HTERT RPE-1 (cell line): ENCODE results near the gene TNRC18.

Source experiments
- in situ Hi-C: fragments of 300-500 bp; cut with MboI; formaldehyde crosslinking; loops from 4 replicates; pipeline ENCODE4 v1.14.3; 2020; ENCODE audit warnings: low sequenced_read_pairs

TNRC18 gene

DNA sequence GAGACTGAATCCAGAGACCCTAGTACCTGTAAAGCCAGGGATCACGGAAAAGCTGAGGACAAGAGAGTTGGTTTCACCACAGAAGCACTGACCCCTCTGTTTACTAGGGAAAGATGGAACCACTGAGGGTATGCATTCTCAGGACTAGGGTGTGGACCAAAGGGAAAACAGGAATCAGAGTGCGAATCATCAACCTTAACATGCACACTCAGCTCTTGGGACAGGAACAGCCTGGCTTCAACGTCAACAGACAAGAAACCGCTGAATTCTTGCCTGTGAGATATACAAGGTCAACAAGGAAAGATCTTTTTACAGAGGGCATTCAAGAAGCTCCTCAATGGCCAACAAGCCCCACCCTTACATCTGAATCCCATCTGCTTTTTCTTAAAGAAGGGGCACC is 14.9 kb downstream of the TNRC18 start:
- in situ Hi-C loops = no loop called here

DNA sequence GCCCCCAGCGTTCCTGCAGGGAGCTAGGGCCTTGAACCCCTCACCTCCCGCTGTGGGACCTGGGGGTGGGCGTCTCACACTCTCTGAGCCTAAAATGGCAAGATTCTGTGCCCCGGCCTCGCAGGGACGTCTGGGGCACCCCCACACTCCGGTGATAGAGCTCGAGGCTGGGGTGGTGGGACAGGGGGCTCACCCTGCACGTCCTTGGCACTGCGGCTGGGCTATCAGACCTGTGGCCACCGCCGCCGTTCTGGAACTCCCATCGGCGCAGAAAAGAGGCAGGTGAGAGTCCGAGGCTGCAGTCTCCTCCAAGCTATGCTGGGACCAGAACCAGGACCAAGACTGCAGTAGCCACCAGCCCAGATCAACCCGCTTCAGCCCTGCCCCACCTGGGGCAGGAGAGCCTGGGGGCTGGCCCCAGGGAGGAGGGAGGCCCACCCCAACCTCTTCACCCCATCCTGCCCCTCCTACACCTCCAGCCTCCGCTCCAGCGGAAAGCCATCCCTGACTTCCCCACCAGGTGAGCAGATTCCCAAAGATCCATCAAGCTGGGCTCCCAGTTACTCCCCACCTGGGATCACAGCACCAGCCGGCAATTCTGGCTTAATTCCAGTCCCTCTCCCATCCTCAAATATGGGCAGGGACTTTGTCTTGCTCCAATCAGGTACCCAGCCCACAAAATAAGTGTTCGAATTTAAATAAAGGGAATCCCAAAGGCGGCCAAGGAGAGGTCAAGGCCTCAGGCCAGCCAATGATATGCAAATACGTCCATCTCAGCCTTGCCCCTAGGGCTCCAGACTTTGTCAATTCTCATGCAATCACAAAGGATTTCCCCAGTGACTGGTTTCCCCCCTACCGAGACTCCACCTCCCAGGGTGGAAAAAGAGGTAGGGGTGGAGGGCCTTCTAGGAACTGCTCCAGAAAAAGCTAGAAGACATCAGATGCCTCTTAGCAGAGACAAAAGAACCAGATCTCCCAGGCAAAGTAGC is 16.4 kb downstream of the TNRC18 start:
- in situ Hi-C loops = no loop called here

DNA sequence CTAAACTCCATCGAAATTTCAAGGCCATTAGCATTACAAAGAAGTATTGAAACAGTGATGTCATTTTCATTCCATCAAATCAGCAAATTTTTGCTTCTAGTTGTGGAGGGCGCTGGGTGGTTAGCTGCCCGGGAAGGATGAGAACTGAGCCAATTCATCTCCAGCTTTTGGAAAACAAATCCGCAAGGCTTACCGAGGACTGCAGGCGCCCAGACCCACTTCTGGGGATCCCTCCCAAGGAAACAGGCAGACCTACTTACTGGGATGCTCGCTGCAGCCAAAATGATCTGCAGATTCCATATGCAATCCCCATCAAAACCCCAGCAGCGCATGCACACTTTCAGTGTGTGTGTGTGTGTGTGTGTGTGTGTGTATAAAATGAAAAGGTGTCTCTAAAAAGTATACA is 19.2 kb downstream of the TNRC18 start:
- in situ Hi-C loops = no loop called here

DNA sequence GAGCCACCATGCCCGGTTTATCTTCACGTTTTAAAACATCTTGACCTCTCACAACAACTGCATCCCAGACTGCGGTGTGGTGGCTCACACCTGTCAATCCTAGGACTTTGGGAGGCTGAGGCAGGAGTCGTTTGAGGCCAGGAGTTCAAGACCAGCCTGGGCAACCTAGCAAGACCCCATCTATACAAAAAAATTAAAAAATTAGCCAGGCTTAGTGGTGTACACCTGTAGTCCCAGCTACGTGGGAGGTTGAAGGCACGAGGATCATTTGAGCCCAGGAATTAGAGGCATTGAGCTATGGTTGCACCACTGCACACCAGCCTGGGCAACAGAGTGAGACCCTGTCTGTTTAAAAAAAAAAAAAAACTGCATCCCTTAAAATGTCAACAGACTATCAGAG is 20.2 kb downstream of the TNRC18 start:
- in situ Hi-C loops = no loop called here

DNA sequence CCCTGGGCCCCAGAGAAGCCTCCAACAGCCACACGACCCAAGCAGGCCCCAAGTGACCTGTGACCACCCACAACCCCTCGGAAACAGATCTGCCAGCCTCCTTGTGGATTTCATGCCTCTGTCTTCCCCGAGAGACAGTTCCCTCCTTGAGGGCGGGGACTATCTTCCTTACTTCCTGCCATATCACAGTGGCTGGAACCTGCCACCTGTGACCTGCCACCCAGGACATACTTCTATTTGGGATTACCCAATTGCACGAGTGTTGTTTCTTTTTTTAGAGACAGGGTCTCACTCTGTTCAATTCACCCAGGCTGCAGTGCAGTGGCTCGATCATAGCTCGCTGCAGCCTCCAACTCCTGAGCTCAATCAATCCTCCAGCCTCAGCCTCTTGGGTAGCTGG is 25.9 kb downstream of the TNRC18 start:
- in situ Hi-C loops = no loop called here

DNA sequence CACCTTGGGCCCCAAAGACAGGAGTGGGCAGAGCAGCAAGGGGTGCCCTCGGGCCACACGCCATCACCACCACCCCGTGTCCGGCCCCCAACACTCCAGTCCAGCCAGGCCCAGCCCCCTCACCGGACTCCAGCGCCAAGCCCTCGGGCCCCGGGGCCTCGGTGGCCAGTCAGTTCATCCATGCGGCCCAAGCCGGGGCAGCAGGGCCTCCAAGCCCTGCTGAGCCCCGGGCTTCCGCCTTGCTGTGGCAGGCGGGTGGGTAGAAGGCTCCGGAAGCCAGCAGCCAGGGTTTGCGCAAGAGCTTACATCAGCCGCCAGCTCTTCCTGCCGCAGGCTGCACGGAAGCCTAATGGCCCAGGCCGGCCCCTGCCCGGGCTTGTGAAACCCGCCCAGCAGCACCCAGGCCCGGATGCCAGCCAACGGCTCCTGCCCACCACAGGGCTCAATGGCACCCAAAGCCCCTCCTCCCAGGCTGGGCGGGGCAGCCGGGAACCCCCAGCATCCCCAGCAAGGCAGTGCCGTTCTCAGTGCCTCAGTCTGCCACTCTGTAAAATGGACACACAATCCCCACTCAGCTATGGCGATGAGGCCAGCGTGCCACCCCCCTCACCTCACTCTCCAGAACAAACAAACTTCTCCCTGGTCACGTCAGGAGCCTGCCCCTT is 26.5 kb downstream of the TNRC18 start:
- in situ Hi-C loops = no loop called here

DNA sequence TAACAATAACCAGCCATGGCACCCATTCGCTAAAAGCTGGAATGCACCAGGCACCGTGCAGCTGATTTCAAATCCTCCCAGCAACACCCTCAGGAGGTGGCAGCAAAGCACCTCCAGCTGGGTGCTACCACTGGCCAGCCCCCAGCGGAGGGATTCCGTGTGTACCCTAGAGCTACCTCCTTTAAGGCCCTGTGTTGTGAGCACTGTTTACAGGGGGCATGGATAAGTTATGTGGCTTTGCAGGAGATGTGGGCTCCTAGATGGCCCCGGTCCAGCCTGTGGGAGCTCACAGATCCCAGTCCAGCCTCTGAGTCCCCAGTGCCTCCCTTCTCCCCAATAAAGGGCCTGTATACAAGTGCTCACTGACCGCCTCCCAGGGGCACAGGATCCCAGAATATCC is 27.1 kb downstream of the TNRC18 start:
- in situ Hi-C loops = no loop called here

DNA sequence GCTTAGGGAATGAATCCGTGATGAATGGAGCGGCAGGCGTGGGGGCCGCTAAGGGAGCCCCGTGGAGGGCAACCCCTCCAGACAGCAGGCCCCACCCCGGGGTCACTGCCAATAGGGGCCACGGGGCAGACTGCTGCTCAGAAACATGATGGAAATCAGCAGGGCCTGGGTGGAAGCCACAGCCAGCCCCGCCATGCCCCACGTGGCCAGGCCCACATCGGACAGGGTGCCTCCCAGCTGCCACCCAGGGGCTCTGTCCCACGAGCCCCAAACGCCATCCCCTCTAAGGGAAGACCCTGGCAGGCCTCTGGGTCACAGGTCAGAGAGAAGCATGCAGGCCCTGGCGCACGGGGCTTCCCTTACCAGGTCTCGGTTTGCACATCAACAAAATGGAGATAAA is 28.4 kb downstream of the TNRC18 start:
- in situ Hi-C loops = no loop called here

DNA sequence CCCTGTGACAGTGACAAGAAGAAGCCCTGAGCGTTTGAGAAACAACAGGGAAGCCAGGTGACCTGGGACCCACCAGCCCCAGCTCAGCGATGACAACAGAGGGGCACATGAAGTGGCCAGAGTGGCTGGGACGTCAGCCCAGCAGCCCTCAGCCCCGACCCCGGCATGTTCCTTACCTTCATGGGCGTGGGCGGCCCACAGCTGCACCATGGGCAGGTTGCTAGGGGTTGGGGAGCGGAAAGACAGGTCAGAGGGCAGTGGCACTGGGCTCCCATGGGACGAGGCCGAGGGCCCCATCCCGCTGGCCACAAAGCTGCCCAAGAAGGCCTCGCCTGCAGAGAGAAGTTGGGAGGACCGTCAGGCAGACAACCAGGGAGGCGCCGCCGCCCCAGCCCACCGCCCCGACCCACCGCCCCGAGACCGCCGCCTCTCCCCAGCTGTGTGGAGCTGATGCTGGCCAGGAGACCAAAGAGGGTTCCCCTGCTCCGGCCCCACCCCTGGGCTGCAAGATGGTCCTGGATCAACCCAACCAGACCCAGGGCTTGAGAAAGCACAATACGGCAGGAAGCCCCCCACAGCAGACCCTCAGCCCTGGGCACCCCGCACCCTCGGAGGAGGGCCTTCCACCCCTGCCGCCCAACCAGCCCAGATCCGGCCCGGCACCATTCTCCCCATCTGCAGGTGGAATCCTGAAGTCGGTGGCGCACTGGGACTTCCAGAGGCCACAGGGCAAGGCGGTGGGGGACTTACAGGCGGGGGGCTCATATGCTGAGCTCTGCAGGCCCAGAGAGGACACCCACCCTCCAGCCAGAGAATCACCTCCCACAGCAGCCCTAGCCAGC is 29.1 kb downstream of the TNRC18 start:
- in situ Hi-C loops = no loop called here

DNA sequence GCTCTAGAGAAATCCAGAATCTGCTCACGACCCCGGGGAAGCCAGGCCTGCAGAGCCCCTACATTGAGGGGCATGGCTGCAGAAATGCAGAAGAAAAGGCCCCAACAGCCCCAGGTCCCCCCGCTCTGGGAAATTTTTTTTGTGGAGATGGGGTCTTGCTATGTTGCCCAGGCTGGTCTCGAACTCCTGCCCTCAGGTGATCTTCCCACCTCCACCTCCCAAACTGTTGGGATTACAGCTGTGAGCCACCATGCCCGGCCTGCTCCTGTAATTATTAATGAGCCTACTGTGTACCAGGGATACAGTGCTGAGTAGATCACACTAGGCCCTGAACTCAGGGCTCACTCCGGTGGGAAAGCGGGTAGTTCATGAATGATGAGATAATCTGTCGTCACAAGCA is 29.9 kb downstream of the TNRC18 start:
- in situ Hi-C loops = no loop called here

DNA sequence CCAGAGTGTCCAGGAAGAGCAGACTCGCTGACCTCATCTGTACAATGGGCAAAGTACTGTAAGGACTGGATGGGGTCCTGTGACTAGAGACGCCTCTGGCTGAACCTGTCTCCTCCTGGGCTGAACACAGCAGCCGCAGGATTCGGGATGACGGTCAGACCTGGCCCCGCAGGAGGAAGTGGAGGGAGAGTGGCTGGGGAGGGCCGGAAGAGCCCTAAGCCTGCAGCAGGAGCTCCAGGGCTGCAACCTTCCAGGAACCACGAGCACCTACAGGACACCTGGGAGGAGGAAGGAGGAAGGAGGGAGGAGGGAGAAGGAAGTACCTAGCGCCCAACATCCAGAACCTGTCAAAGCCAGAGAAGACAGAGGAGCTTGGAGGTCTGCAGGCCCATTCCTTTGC is 30.3 kb downstream of the TNRC18 start:
- in situ Hi-C loops = no loop called here

DNA sequence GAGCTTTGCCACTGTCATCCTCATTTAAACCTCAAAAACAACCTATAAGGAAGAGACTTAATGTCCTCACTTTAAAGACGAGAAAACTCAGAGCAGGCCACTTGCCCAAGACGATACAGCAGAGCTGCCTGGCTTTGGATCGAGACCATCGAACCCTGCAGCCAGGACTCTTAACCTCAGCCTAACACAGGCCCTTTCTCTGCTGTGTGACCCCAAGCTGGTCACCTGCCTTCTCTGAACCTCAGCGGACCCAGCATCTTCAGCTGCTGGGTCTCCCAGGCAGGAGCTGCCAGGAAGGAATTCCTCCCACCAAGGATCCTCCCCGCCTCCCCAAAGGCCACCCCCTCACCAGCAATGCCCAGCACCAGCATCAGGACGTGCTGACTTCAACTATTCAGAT is 32.7 kb downstream of the TNRC18 start:
- in situ Hi-C loops = no loop called here

GRCh38 chr7:5388905-5389433 is 34.7 kb downstream of the TNRC18 start:
- in situ Hi-C loops = no loop called here

- in situ Hi-C loops = no loop called here
Observed at GRCh38 chr7:5388273-5388901, 35.2 kb downstream of the TNRC18 start.

- in situ Hi-C loops = no loop called here
Observed at GRCh38 chr7:5387711-5388245, 35.9 kb downstream of the TNRC18 start.

GRCh38 chr7:5384618-5385017 is 39.0 kb downstream of the TNRC18 start:
- in situ Hi-C loops = no loop called here

DNA sequence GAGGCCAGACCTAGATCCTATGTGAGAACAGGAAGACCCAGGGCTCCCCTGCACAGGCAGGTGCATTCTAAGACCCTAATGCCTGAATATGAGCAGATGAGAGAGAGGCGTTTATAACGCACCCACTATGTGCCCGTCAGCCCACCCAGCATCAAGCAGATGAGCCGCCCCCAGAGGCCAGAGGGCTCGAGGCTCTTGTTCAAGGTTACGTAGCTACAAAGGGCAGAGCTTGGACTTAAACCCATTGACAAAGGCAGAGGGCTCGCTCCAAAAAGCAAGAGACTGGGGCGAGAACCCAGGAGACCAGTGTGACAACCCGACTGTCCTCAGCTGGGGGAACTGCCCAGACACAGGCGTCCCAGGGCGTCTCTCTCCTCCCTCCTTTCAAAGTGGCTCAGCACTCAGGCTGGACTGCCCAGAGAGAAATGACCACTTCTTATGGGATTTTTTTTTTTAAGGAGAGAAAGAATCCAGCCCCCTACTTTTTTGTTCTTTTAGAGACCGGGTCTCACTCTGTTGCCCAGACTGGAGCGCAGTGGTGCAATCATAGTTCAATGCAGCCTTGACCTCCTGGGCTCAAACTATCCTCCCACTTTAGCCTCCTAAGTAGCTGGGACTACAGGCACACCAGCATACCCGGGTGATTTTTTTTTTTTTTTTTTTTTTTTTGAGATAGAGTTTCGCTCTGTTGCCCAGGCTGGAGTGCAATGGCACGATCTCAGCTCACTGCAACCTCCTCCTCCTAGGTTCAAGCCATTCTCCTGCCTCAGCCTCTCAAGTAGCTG is 40.1 kb downstream of the TNRC18 start:
- in situ Hi-C loops = no loop called here

DNA sequence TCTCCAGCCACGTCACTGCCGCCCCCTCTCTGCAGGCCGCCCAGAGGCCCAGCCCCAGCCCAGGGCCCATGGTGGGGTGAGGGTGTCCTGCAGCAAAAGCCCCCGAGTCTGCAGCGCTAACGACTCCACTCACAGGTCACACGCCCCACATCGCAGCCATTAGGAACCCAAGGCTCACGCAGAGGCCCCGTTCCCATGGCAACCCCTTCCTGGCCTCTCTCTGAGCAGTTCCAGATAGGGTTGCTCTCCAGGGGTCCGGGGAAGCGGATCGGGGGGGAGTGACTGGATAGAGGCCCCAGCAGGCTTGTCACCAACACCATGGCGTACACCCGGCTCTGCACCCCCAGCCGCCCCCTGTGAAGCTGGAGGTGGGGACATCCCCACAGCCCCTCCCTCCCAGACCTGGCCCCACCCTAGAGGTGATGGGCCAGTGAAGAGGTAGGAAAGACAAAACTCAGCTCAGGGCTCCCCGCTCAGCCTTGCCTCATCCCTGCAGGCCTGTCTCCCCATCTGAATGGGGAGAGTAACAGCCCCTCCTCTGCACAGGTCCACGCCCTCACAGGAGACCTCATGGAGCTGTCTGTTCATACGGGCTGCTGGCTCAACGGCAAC is 41.2 kb downstream of the TNRC18 start:
- in situ Hi-C loops = no loop called here
